HCT116 (cell line): Measurements from ENCODE around the gene TNFSF12. TPM values are rescaled to one million over a fixed set of nuclear protein-coding genes. Genes with fewer than 3 reads are reported as not detected.

Experiments used
- ATAC-seq: fragments of 200-7000 bp; cut with Tn5 transposase; 2 replicates; pipeline ENCODE4 v1.9.1; 2020; ENCODE audit warnings: mild to moderate bottlenecking, moderate library complexity
- BruUV-seq: library from RNA; stranded (reverse); fragments of 400-500 nt; replicated peaks from 2 replicates; lab custom pipeline; 2021; lab: Mats Ljungman, UMichigan
- CTCF ChIA-PET: fragments of 300-600 bp; sonication (Branson Sonifier 250); formaldehyde crosslinking; loops from one replicate; lab custom pipeline; 2021; ENCODE audit warnings: antibody characterized with exemption; lab: Charles Lee
- POLR2A ChIA-PET: fragments of 300-600, 350-600 bp; sonication (Branson Sonifier 250); formaldehyde crosslinking; loops from one replicate; lab custom pipeline; 2021; ENCODE audit warnings: antibody characterized with exemption; lab: Charles Lee
- RAD21 ChIA-PET, 2 experiments: fragments of 300-600 bp; sonication (Branson Sonifier 250); formaldehyde crosslinking; loops; one replicate each; lab custom pipeline; 2023; ENCODE audit warnings: low total read pairs in 2 of 2; ENCODE audit not compliant: uncharacterized antibody in 2 of 2, unreplicated experiment in 2 of 2, low non-redundant PET in 1 of 2; lab: Charles Lee
- DNase-seq: peaks from one replicate; pipeline ENCODE4 v3.0.0-alpha.2; 2010; ENCODE audit warnings: low read depth, low spot score
- H2AFZ ChIP-seq: fragments of 200-600 bp; shearing (Covaris generic), sonication (generic); 2 replicates; pipeline ENCODE4 v1.6.1; 2017; ENCODE audit warnings: low read depth, mixed run types, mixed read lengths, antibody characterized with exemption, low read length; ENCODE audit not compliant: poor library complexity, severe bottlenecking
- H3K27ac ChIP-seq: 2 replicates; pipeline ENCODE4 v1.5.1; 2012; ENCODE audit warnings: low read depth, low read length
- H3K27me3 ChIP-seq: fragments of 200-600 bp; sonication (generic); 2 replicates; pipeline ENCODE4 v1.6.1; 2016; ENCODE audit warnings: mixed run types, low read length, mixed read lengths; ENCODE audit not compliant: insufficient read depth
- H3K36me3 ChIP-seq, 2 experiments: fragments of 200-500 bp in 1 of 2; fragments of 200-600 bp in 1 of 2; sonication (Bioruptor generic) in 1 of 2; sonication (generic) in 1 of 2; 2 replicates each; pipeline versions ENCODE4 v1.5.1 to v1.6.1; 2014 to 2016; ENCODE audit warnings: low read length in 2 of 2, inconsistent platforms in 1 of 2, mixed read lengths in 1 of 2, mixed run types in 1 of 2; ENCODE audit not compliant: insufficient read depth in 2 of 2, control insufficient read depth in 1 of 2
- H3K4me1 ChIP-seq, 2 experiments: fragments of 200-600 bp in 1 of 2; sonication (generic) in 1 of 2; 2 replicates each; pipeline versions ENCODE4 v1.5.1 to v1.6.1; 2012 to 2017; ENCODE audit warnings: low read length in 2 of 2, inconsistent platforms in 1 of 2, mild to moderate bottlenecking in 1 of 2, mixed read lengths in 1 of 2, mixed run types in 1 of 2, moderate library complexity in 1 of 2; ENCODE audit not compliant: insufficient read depth in 2 of 2, control insufficient read depth in 1 of 2
- H3K4me2 ChIP-seq: fragments of 200-600 bp; sonication (generic); 2 replicates; pipeline ENCODE4 v1.6.1; 2017; ENCODE audit warnings: mixed run types, low read length, mixed read lengths
- H3K4me3 ChIP-seq, 2 experiments: fragments of 200-600 bp in 1 of 2; sonication (generic) in 1 of 2; replicated peaks in 1 of 2; 2 replicates each; pipeline ENCODE4 v1.5.1; 2011 to 2016; ENCODE audit warnings: low read length in 2 of 2, control low read depth in 1 of 2, low read depth in 1 of 2, mild to moderate bottlenecking in 1 of 2, mixed read lengths in 1 of 2, mixed run types in 1 of 2
- H3K79me2 ChIP-seq: fragments of 200-600 bp; sonication (generic); 2 replicates; pipeline ENCODE4 v1.6.1; 2017; ENCODE audit warnings: mild to moderate bottlenecking, mixed run types, low read length, moderate library complexity, mixed read lengths; ENCODE audit not compliant: insufficient read depth
- H3K9ac ChIP-seq: fragments of 200-600 bp; sonication (generic); 2 replicates; pipeline ENCODE4 v1.6.1; 2016; ENCODE audit warnings: low read length, mixed read lengths
- H3K9me2 ChIP-seq: fragments of 200-600 bp; sonication (generic), shearing (Covaris generic); 2 replicates; pipeline ENCODE4 v1.6.1; 2017; ENCODE audit warnings: mixed run types, mild to moderate bottlenecking, moderate library complexity; ENCODE audit not compliant: insufficient read depth
- H3K9me3 ChIP-seq, 2 experiments: fragments of 200-500 bp in 1 of 2; fragments of 200-600 bp in 1 of 2; sonication (Bioruptor generic) in 1 of 2; sonication (generic) in 1 of 2; 2 replicates each; pipeline ENCODE4 v1.6.1; 2014 to 2017; ENCODE audit warnings: low read length in 2 of 2, mixed read lengths in 2 of 2, inconsistent platforms in 1 of 2, low read depth in 1 of 2, mild to moderate bottlenecking in 1 of 2, mixed run types in 1 of 2, moderate library complexity in 1 of 2; ENCODE audit not compliant: control insufficient read depth in 1 of 2, insufficient read depth in 1 of 2
- H4K20me1 ChIP-seq: fragments of 200-600 bp; sonication (generic), shearing (Covaris generic); 2 replicates; pipeline ENCODE4 v1.6.1; 2017; ENCODE audit warnings: mixed run types, mild to moderate bottlenecking, moderate library complexity; ENCODE audit not compliant: insufficient read depth
- EGR1 ChIP-seq: IDR thresholded peaks from 2 replicates; pipeline ENCODE4 v1.6.1; 2012; ENCODE audit warnings: low read depth
- POLR2AphosphoS5 ChIP-seq: IDR thresholded peaks from 2 replicates; pipeline ENCODE4 v1.6.1; 2011; ENCODE audit warnings: mild to moderate bottlenecking, low read depth, low read length, moderate library complexity
- ZNF274 ChIP-seq: fragments of 200-500 bp; sonication (Bioruptor generic); IDR thresholded peaks from 2 replicates; pipeline ENCODE4 v1.6.1; 2014; ENCODE audit warnings: mild to moderate bottlenecking, low read depth, low read length, inconsistent platforms
- intact Hi-C: fragments of 100-400 bp; cut with micrococcal nuclease; formaldehyde crosslinking; loops from 2 replicates; pipeline ENCODE4 v1.10.0; 2022
- total RNA-seq: library from RNA; stranded (reverse); gene quantifications from one replicate; pipeline ENCODE4 v1.2.1, GENCODE V29; 2021; ENCODE audit not compliant: unreplicated experiment

TNFSF12 gene
- total RNA-seq, 1 experiment from 2014 or later = 12.3 TPM

DNA sequence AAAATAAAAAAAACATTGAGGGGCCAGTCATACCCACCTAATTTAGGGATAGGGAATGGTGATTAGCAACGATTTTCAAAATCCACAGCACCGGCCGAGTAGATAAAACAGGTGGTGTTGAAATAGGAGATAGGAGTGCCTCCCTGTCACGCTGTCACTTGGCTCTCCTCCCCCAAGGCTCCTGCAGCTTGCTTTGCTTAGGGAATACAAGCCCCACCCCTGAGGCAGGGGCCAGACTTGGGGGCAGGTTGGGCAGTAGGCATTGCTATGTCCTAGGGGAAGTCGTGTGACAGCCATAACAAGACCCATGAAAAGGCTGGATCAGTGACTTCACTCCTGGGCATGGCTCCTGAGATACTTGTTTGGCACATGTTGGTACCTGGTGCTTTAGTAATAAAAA is 38.9 kb upstream of the TNFSF12 start:
- no peaks in the 10 kb centered on the region for H3K9me3 ChIP-seq
- no peaks in the 10 kb centered on the region for H3K4me1 ChIP-seq
- BruUV-seq = no TSS peak
- H3K36me3 ChIP-seq = peaks cover 59 to 84% of the 10 kb centered on the region in 2 experiments
- TF ChIP-seq ZNF274 = no peak
- H3K27me3 ChIP-seq = no peaks in the 10 kb centered on the region
- no peak overlapping the region for H3K27ac ChIP-seq
- H2AFZ ChIP-seq = no peak overlapping the region
- H4K20me1 ChIP-seq = no peaks in the 10 kb centered on the region
- H3K4me2 ChIP-seq = no peak overlapping the region
- no peak overlapping the region for H3K9ac ChIP-seq
- CTCF ChIA-PET = no interaction called here
- H3K79me2 ChIP-seq = peaks cover 13% of the 10 kb centered on the region; the same call in 1 of the 2 replicates
- POLR2A ChIA-PET = no interaction called here
- no peaks in the 10 kb centered on the region for H3K9me2 ChIP-seq
- H3K4me3 ChIP-seq = no peak overlapping the region
- RAD21 ChIA-PET = no interaction called here
- intact Hi-C loops = loop anchor here (5.0 kb wide), 1 partner anchor 177 kb away; the partner anchor contains the start of genes TP53 and WRAP53
- ATAC-seq (no peak), DNase-seq (no peak)

- ChIA-PET RAD21 (no interaction called here), POLR2A (no interaction called here), CTCF (no interaction called here)
- Histone ChIP-seq H3K27ac (no peak overlapping the region), H3K79me2 (peaks cover 13% of the 10 kb centered on the region; the same call in 1 of the 2 replicates), H3K36me3 (peaks cover 51 to 79% of the 10 kb centered on the region in 2 experiments), H3K4me1 (no peaks in the 10 kb centered on the region), H3K9me2 (no peaks in the 10 kb centered on the region), H4K20me1 (no peaks in the 10 kb centered on the region), H2AFZ (no peak overlapping the region), H3K9ac (no peak overlapping the region), H3K27me3 (no peaks in the 10 kb centered on the region), H3K4me2 (no peak overlapping the region), H3K9me3 (no peaks in the 10 kb centered on the region), H3K4me3 (no peak overlapping the region)
- BruUV-seq = no TSS peak
- ATAC-seq (no peak), DNase-seq (no peak)
- TF ChIP-seq EGR1 = no peak
- peak; percentile 15; the same call in 1 of the 2 replicates for TF ChIP-seq POLR2AphosphoS5
- intact Hi-C loops = loop anchor here (5.0 kb wide), 1 partner anchor 176 kb away; the partner anchor contains the start of genes TP53 and WRAP53
These were observed 37.8 kb upstream of the TNFSF12 start for GRCh38 chr17:7511108-7511507.
